Astrocyte (in vitro differentiated cells and primary cell): ENCODE data around the gene ATP5F1D. TPM values are rescaled to one million over a fixed set of nuclear protein-coding genes. Genes with fewer than 3 reads are reported as not detected.
A peak's percentile ranks its signal among the peaks of the same experiment; 100 is the strongest.

Experiments used
- DNase-seq: peaks from one replicate; pipeline ENCODE4 v3.0.0-alpha.2; 2010; ENCODE audit warnings: low read depth
- FAIRE-seq: peaks from 2 replicates; lab custom pipeline; 2011; peaks lifted over from hg19 to GRCh38; lab: Jason Lieb, UNC
- H2AFZ ChIP-seq: 2 replicates; pipeline ENCODE4 v1.6.0; 2012; ENCODE audit warnings: low read depth, low read length, inconsistent platforms
- H3K27ac ChIP-seq: 2 replicates; pipeline ENCODE4 v1.5.1; 2011; ENCODE audit warnings: low read depth, low read length, inconsistent platforms
- H3K27me3 ChIP-seq: 2 replicates; pipeline ENCODE4 v1.6.0; 2011; ENCODE audit warnings: low read length, inconsistent platforms; ENCODE audit not compliant: insufficient read depth
- H3K36me3 ChIP-seq: 2 replicates; pipeline ENCODE4 v1.5.1; 2011; ENCODE audit warnings: low read length, inconsistent platforms; ENCODE audit not compliant: insufficient read depth
- H3K4me1 ChIP-seq: 2 replicates; pipeline ENCODE4 v1.5.1; 2011; ENCODE audit warnings: low read length, inconsistent platforms; ENCODE audit not compliant: insufficient read depth
- H3K4me2 ChIP-seq: 2 replicates; pipeline ENCODE4 v1.6.0; 2012; ENCODE audit warnings: low read length, inconsistent platforms
- H3K4me3 ChIP-seq: 2 replicates; pipeline ENCODE4 v1.5.1; 2011; ENCODE audit warnings: low read depth, mild to moderate bottlenecking, low read length, inconsistent platforms; ENCODE audit not compliant: insufficient read depth
- H3K79me2 ChIP-seq: 2 replicates; pipeline ENCODE4 v1.6.0; 2012; ENCODE audit warnings: mild to moderate bottlenecking, low read length, inconsistent platforms; ENCODE audit not compliant: insufficient read depth
- H3K9ac ChIP-seq: 2 replicates; pipeline ENCODE4 v1.6.0; 2012; ENCODE audit warnings: mild to moderate bottlenecking, low read length, inconsistent platforms
- H3K9me3 ChIP-seq: 2 replicates; pipeline ENCODE4 v1.5.1; 2012; ENCODE audit warnings: low read depth, mild to moderate bottlenecking, low read length, inconsistent platforms; ENCODE audit not compliant: insufficient read depth
- H4K20me1 ChIP-seq: 2 replicates; pipeline ENCODE4 v1.6.0; 2012; ENCODE audit warnings: low read length, inconsistent platforms; ENCODE audit not compliant: insufficient read depth
- H3K27ac Mint-ChIP-seq: one replicate; pipeline ENCODE4 v1.8.0; 2021; ENCODE audit warnings: mild to moderate bottlenecking, mixed read lengths; ENCODE audit not compliant: unreplicated experiment
- H3K27me3 Mint-ChIP-seq: one replicate; pipeline ENCODE4 v1.8.0; 2021; ENCODE audit warnings: low read depth, mixed read lengths; ENCODE audit not compliant: unreplicated experiment
- H3K36me3 Mint-ChIP-seq: one replicate; pipeline ENCODE4 v1.8.0; 2021; ENCODE audit warnings: low read depth, mixed read lengths; ENCODE audit not compliant: unreplicated experiment
- H3K4me1 Mint-ChIP-seq: one replicate; pipeline ENCODE4 v1.8.0; 2021; ENCODE audit warnings: low read depth, mixed read lengths; ENCODE audit not compliant: unreplicated experiment
- H3K4me3 Mint-ChIP-seq: one replicate; pipeline ENCODE4 v1.8.0; 2021; ENCODE audit warnings: mild to moderate bottlenecking, moderate library complexity, mixed read lengths; ENCODE audit not compliant: unreplicated experiment
- H3K9me3 Mint-ChIP-seq: one replicate; pipeline ENCODE4 v1.8.0; 2021; ENCODE audit warnings: mild to moderate bottlenecking, mixed read lengths; ENCODE audit not compliant: unreplicated experiment
- EZH2 ChIP-seq: IDR thresholded peaks from 2 replicates; pipeline ENCODE4 v1.6.1; 2012; ENCODE audit warnings: mild to moderate bottlenecking, low read length, inconsistent platforms; ENCODE audit not compliant: insufficient read depth
- total RNA-seq: library from RNA; stranded (reverse); gene quantifications from 2 replicates; pipeline ENCODE4 v1.2.1, GENCODE V29; 2021
- TF ChIP-seq, protein P1 (sequence below): IDR thresholded peaks from 2 replicates; pipeline ENCODE4 v1.5.1; 2011; ENCODE audit warnings: low read depth, mild to moderate bottlenecking, inconsistent platforms, low read length, moderate library complexity; ENCODE audit not compliant: insufficient read depth

ATP5F1D gene
- total RNA-seq, 1 donor from 2014 or later, result 154 TPM

DNA sequence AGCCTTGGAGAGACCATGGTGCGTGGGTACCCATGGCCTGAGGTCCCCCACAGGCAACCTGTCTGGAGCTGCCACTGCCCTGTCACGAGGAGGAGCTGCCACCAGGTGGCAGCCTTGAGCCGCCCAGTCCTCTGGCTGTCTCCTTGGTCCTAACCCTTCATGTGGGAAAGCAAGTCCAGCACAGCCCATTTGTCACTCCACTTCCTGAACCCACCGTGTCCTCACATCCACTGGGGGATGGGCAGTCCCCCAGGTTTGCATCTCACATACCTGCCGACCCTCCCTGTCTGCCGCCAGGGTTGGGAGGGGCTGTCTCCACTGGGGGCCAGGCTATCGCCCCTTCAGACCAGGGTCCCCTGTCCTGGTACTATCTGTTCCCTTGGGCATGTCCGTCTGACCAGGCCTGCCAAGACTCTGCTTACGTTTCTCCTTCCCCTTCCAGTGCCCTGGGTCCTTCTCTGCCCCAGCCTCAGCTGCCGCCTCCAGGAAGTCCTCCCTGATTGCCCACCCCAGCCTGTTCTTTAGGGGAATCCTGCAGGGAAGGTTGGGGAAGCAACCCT lies 38.3 kb downstream of the ATP5F1D start:
- TF ChIP-seq EZH2, result no peak
- TF ChIP-seq, protein P1, sequence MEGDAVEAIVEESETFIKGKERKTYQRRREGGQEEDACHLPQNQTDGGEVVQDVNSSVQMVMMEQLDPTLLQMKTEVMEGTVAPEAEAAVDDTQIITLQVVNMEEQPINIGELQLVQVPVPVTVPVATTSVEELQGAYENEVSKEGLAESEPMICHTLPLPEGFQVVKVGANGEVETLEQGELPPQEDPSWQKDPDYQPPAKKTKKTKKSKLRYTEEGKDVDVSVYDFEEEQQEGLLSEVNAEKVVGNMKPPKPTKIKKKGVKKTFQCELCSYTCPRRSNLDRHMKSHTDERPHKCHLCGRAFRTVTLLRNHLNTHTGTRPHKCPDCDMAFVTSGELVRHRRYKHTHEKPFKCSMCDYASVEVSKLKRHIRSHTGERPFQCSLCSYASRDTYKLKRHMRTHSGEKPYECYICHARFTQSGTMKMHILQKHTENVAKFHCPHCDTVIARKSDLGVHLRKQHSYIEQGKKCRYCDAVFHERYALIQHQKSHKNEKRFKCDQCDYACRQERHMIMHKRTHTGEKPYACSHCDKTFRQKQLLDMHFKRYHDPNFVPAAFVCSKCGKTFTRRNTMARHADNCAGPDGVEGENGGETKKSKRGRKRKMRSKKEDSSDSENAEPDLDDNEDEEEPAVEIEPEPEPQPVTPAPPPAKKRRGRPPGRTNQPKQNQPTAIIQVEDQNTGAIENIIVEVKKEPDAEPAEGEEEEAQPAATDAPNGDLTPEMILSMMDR, result peak; percentile 93
- Histone ChIP-seq H3K36me3 (peaks cover 5% of the 10 kb centered on the region), H3K4me1 (peaks cover 13% of the 10 kb centered on the region), H3K27me3 (peaks cover 7% of the 10 kb centered on the region), H4K20me1 (peaks cover 27% of the 10 kb centered on the region), H3K79me2 (peaks cover 16% of the 10 kb centered on the region), H2AFZ (no peak overlapping the region), H3K9me3 (no peaks in the 10 kb centered on the region), H3K9ac (no peak overlapping the region), H3K4me2 (no peak overlapping the region), H3K4me3 (no peak overlapping the region), H3K27ac (no peak overlapping the region)
- DNase-seq (peak; percentile 42), FAIRE-seq (peak; percentile 94)
- Mint-ChIP-seq H3K36me3 (peaks cover 4% of the 10 kb centered on the region), H3K9me3 (no peaks in the 10 kb centered on the region), H3K27me3 (peaks cover 6% of the 10 kb centered on the region), H3K4me3 (no peak overlapping the region), H3K4me1 (peaks cover 1% of the 10 kb centered on the region), H3K27ac (no peak overlapping the region)

DNA sequence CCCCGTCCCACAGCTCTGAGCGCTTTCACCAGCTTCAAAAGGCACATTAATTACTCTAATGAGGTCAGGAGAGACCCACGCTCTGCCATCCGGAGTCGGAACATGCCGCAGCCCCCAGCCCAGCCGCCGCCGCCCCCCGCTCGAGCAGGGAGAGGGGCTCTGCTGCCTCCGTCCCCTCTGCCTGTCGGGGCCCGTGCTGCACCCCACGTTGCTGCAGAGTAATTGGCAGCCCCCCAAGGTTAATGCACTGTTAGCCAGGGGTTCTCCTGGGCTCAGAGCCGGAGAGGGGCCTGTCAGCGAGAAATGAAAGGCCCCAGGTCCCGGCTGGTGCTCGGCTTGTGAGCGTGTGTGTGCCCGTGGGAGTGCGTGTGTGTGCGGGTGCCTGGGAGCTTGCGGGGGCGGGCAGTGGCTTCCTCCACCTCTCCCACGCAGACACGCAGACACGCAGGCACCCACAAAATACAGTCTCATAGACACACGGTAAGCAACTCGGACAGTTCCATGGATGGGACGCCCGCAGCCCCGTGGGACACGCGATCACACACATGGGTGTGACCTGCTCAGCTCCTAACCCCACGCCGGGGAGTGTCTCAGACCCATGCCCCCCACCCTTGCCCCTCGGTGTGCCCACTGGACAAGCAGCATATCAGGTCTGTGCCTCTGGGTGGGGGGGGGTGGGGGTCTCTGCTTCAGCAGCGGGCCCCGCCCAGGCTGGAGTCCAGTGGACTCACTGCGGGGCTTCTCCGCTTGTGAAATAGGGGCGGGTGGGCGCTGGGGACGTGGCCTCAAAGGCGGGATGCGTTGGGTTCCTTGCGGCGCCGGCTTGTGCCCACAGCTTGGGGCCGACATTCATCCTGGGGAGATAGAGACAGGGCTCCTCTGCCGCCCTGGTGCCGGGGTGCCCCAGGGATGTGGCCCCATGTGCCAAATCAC lies 39.4 kb downstream of the ATP5F1D start:
- Mint-ChIP-seq H3K9me3 (no peaks in the 10 kb centered on the region), H3K4me3 (peak overlapping the region; percentile 66), H3K4me1 (peaks cover 1% of the 10 kb centered on the region), H3K27ac (peak overlapping the region; percentile 77), H3K27me3 (peaks cover 6% of the 10 kb centered on the region), H3K36me3 (peaks cover 4% of the 10 kb centered on the region)
- H3K9ac ChIP-seq, result no peak overlapping the region
- no peak overlapping the region for H3K4me3 ChIP-seq
- no peaks in the 10 kb centered on the region for H3K9me3 ChIP-seq
- TF ChIP-seq, protein P1, result no peak
- no peak for TF ChIP-seq EZH2
- H3K27me3 ChIP-seq, result peaks cover 11% of the 10 kb centered on the region
- H3K79me2 ChIP-seq, result peaks cover 15% of the 10 kb centered on the region
- no peak overlapping the region for H3K4me2 ChIP-seq
- H2AFZ ChIP-seq, result no peak overlapping the region
- FAIRE-seq (no peak), DNase-seq (no peak)
- peaks cover 30% of the 10 kb centered on the region for H4K20me1 ChIP-seq
- peaks cover 9% of the 10 kb centered on the region for H3K4me1 ChIP-seq
- peaks cover 5% of the 10 kb centered on the region for H3K36me3 ChIP-seq
- H3K27ac ChIP-seq, result no peak overlapping the region
